ENCODE data around the gene ADAMTS12.

- no peak for TF ChIP-seq EP300 (IDR thresholded peaks at IDR 0.05; ENCODE audit: low read depth)
- TF ChIP-seq, protein P1, sequence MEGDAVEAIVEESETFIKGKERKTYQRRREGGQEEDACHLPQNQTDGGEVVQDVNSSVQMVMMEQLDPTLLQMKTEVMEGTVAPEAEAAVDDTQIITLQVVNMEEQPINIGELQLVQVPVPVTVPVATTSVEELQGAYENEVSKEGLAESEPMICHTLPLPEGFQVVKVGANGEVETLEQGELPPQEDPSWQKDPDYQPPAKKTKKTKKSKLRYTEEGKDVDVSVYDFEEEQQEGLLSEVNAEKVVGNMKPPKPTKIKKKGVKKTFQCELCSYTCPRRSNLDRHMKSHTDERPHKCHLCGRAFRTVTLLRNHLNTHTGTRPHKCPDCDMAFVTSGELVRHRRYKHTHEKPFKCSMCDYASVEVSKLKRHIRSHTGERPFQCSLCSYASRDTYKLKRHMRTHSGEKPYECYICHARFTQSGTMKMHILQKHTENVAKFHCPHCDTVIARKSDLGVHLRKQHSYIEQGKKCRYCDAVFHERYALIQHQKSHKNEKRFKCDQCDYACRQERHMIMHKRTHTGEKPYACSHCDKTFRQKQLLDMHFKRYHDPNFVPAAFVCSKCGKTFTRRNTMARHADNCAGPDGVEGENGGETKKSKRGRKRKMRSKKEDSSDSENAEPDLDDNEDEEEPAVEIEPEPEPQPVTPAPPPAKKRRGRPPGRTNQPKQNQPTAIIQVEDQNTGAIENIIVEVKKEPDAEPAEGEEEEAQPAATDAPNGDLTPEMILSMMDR (IDR thresholded peaks at IDR 0.05), result no peak
Measured at GRCh38 chr5:33579789-33580188, 312.0 kb downstream of the ADAMTS12 start.

All from transverse colon (tissue), 3 donors.